ENCODE results near the gene TOMM40. TPM values are rescaled to one million over a fixed set of nuclear protein-coding genes. Genes with fewer than 3 reads are reported as not detected.

Gene TOMM40
- total and polyA plus RNA-seq, 8 donors = 12.8 to 28.8 (median 17.8) TPM

- ATAC-seq (no peak), FAIRE-seq (no peak)
- H3K4me3 ChIP-seq = no peak overlapping the region
Measured at GRCh38 chr19:44931541-44931940, 40.5 kb downstream of the TOMM40 start.

GRCh38 chr19:44939668-44940067 lies 48.6 kb downstream of the TOMM40 start:
- TF ChIP-seq CTCF (IDR thresholded peaks at IDR 0.05) = no peak
- FAIRE-seq = no peak

More at GRCh38 chr19:44931541-44931940, 40.5 kb downstream of the TOMM40 start:
- no peaks in the 10 kb centered on the region for H3K36me3 ChIP-seq
- no peaks in the 10 kb centered on the region for H3K27me3 ChIP-seq
- intact Hi-C loops (cut with DNase I) = no loop called here
- peaks cover 0 to 7% (median 6%) of the 10 kb centered on the region in 3 donors for H3K4me1 ChIP-seq
- no peak for DNase-seq
- no peak overlapping the region for H3K27ac ChIP-seq
- H3K9me3 ChIP-seq = no peaks in the 10 kb centered on the region
- 84 to 88% methylated on average over 4 of the region's 4 CpGs for WGBS, 2 donors
- no peak for TF ChIP-seq CTCF (IDR thresholded peaks at IDR 0.05)

GRCh38 chr19:44942067-44942571 lies 51.1 kb downstream of the TOMM40 start, which contains the start of gene APOC4:
Gene APOC4, plus strand, starts transcription at chr19:44942237. Its CDS starts 41 bp downstream, at chr19:44942278.
- no peak for ATAC-seq
- no peak for DNase-seq
- intact Hi-C loops (cut with DNase I) = no loop called here
- H3K4me3 ChIP-seq = no peak within 1 kb of the TSS
- no peak for TF ChIP-seq CTCF (IDR thresholded peaks at IDR 0.05)
- H3K27me3 ChIP-seq = no peaks in the 10 kb centered on the region
- no peak for FAIRE-seq
- 84 to 85% methylated on average over 14 of the region's 14 CpGs for WGBS, 2 donors
- H3K9me3 ChIP-seq = no peaks in the 10 kb centered on the region
- H3K36me3 ChIP-seq = no peaks in the 10 kb centered on the region
- no peak within 1 kb of the TSS for H3K27ac ChIP-seq
- H3K4me1 ChIP-seq = no peaks in the 10 kb centered on the region

More at GRCh38 chr19:44939668-44940067, 48.6 kb downstream of the TOMM40 start:
- Histone ChIP-seq H3K4me1 (peaks cover 0 to 7% (median 6%) of the 10 kb centered on the region in 3 donors), H3K4me3 (no peak overlapping the region), H3K9me3 (no peaks in the 10 kb centered on the region), H3K36me3 (no peaks in the 10 kb centered on the region), H3K27me3 (no peaks in the 10 kb centered on the region), H3K27ac (no peak overlapping the region)
- ATAC-seq (no peak), DNase-seq (no peak)
- 74 to 91% methylated on average over 4 to 5 of the region's 5 CpGs for WGBS, 2 donors
- intact Hi-C loops (cut with DNase I) = no loop called here

- 64 to 66% methylated on average over 10 of the region's 10 CpGs for WGBS, 2 donors
- no peak overlapping the region for H3K4me3 ChIP-seq
- intact Hi-C loops (cut with DNase I) = no loop called here
- peak overlapping the region in 1 of 4 donors; percentile 27 for H3K27ac ChIP-seq
- no peaks in the 10 kb centered on the region for H3K4me1 ChIP-seq
- ATAC-seq (peak in 2 of 4 donors; percentile 71 to 76), DNase-seq (peak in 1 of 6 donors; percentile 64), FAIRE-seq (no peak)
- no peaks in the 10 kb centered on the region for H3K36me3 ChIP-seq
- H3K9me3 ChIP-seq = no peaks in the 10 kb centered on the region
- no peaks in the 10 kb centered on the region for H3K27me3 ChIP-seq
- no peak for TF ChIP-seq CTCF (IDR thresholded peaks at IDR 0.05)
Measured at GRCh38 chr19:44943801-44944249, 52.8 kb downstream of the TOMM40 start.

GRCh38 chr19:44947041-44947581 lies 56.1 kb downstream of the TOMM40 start:
- no peaks in the 10 kb centered on the region for H3K9me3 ChIP-seq
- H3K4me3 ChIP-seq = no peak overlapping the region
- intact Hi-C loops (cut with DNase I) = loop anchor here in 1 of 3 donors (5.0 kb wide), 1 partner anchor 40 kb away; the partner anchor contains the start of gene APOE
- peak overlapping the region in 1 of 4 donors; percentile 27 for H3K27ac ChIP-seq
- ATAC-seq (no peak), DNase-seq (no peak), FAIRE-seq (no peak)
- H3K27me3 ChIP-seq = no peaks in the 10 kb centered on the region
- no peak for TF ChIP-seq CTCF (IDR thresholded peaks at IDR 0.05)
- H3K36me3 ChIP-seq = no peaks in the 10 kb centered on the region
- H3K4me1 ChIP-seq = peaks cover 0 to 9% (median 4%) of the 10 kb centered on the region in 3 donors
- WGBS, 2 donors = 92 to 93% methylated on average over 13 of the region's 13 CpGs
